ENCODE results near the gene LTF.

The LTF gene

DNA sequence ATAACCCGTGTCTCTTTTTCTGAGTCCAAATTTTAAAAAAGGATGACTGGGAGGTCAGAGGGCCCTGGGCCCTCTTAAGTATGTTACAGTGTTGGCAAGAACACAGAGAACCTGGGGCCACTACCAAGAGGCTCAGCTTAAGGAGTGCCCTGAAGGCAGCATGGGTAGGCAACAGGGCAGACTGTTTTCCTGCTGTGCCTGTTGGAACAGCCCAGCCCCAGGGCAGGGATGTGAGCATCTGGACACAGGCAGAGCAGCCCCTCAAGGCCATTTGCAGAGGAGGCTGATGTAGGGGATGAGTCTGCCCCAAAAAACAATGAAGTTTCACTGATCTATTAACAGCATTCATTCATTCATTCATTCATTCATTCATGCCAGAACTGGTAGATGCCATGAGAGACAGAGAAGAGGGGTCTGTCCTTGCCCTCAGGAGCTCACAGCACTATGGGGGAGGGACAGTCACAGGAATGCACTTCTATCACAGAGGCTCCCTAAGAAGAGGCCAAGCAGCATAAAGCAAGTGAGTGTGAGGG, 2.2 kb upstream of the LTF start:
- Histone ChIP-seq H3K27ac (replicated peaks) (peak overlapping the region; percentile 45), H3K4me3 (replicated peaks; ENCODE audit: insufficient read depth, low read length) (no peak overlapping the region), H3K27me3 (ENCODE audit: insufficient read depth, poor library complexity, severe bottlenecking) (peaks cover 2% of the 10 kb centered on the region)
- no peak for TF ChIP-seq POLR2AphosphoS5 (IDR thresholded peaks at IDR 0.05; ENCODE audit: low read depth)
- no peak for TF ChIP-seq SPI1 (IDR thresholded peaks at IDR 0.05; ENCODE audit: borderline replicate concordance, low read depth)
- DNase-seq (ENCODE audit: low read depth in 1 of 2, low spot score in 1 of 2) = no peak

DNA sequence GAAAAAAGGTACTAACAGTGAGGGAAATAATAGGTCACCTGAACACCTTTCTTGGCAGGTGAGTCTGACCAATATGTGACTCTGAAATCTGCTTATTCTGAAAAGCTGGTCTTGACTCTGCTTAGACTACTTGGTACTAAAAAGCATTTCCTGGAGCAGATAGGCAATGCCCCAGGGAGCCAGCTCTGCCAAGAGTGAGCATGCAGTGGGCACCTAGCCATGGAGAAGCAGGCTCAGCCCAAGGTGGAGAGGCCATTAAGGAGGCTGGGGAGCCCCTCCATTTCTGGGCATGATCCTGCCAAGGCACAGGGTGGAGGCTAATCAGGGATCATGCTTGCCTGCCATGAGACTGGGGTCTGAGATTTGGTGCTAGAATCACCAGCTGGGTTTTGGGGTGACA, 1.6 kb upstream of the LTF start:
- no peak for DNase-seq (ENCODE audit: low read depth in 1 of 2, low spot score in 1 of 2)
- Histone ChIP-seq H3K27me3 (ENCODE audit: insufficient read depth, poor library complexity, severe bottlenecking) (peaks cover 2% of the 10 kb centered on the region), H3K4me3 (replicated peaks; ENCODE audit: insufficient read depth, low read length) (no peak overlapping the region), H3K27ac (replicated peaks) (no peak overlapping the region)
- TF ChIP-seq, protein P1, sequence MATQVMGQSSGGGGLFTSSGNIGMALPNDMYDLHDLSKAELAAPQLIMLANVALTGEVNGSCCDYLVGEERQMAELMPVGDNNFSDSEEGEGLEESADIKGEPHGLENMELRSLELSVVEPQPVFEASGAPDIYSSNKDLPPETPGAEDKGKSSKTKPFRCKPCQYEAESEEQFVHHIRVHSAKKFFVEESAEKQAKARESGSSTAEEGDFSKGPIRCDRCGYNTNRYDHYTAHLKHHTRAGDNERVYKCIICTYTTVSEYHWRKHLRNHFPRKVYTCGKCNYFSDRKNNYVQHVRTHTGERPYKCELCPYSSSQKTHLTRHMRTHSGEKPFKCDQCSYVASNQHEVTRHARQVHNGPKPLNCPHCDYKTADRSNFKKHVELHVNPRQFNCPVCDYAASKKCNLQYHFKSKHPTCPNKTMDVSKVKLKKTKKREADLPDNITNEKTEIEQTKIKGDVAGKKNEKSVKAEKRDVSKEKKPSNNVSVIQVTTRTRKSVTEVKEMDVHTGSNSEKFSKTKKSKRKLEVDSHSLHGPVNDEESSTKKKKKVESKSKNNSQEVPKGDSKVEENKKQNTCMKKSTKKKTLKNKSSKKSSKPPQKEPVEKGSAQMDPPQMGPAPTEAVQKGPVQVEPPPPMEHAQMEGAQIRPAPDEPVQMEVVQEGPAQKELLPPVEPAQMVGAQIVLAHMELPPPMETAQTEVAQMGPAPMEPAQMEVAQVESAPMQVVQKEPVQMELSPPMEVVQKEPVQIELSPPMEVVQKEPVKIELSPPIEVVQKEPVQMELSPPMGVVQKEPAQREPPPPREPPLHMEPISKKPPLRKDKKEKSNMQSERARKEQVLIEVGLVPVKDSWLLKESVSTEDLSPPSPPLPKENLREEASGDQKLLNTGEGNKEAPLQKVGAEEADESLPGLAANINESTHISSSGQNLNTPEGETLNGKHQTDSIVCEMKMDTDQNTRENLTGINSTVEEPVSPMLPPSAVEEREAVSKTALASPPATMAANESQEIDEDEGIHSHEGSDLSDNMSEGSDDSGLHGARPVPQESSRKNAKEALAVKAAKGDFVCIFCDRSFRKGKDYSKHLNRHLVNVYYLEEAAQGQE (IDR thresholded peaks at IDR 0.05; ENCODE audit: insufficient replicate concordance, low read depth) = no peak
- TF ChIP-seq, protein P2, sequence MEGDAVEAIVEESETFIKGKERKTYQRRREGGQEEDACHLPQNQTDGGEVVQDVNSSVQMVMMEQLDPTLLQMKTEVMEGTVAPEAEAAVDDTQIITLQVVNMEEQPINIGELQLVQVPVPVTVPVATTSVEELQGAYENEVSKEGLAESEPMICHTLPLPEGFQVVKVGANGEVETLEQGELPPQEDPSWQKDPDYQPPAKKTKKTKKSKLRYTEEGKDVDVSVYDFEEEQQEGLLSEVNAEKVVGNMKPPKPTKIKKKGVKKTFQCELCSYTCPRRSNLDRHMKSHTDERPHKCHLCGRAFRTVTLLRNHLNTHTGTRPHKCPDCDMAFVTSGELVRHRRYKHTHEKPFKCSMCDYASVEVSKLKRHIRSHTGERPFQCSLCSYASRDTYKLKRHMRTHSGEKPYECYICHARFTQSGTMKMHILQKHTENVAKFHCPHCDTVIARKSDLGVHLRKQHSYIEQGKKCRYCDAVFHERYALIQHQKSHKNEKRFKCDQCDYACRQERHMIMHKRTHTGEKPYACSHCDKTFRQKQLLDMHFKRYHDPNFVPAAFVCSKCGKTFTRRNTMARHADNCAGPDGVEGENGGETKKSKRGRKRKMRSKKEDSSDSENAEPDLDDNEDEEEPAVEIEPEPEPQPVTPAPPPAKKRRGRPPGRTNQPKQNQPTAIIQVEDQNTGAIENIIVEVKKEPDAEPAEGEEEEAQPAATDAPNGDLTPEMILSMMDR (IDR thresholded peaks at IDR 0.05; ENCODE audit: insufficient read depth, low read length) = no peak
- no peak for TF ChIP-seq GABPA (IDR thresholded peaks at IDR 0.05; ENCODE audit: low read depth)
- TF ChIP-seq POLR2AphosphoS5 (IDR thresholded peaks at IDR 0.05; ENCODE audit: low read depth) = no peak
- TF ChIP-seq SPI1 (IDR thresholded peaks at IDR 0.05; ENCODE audit: borderline replicate concordance, low read depth) = no peak

DNA sequence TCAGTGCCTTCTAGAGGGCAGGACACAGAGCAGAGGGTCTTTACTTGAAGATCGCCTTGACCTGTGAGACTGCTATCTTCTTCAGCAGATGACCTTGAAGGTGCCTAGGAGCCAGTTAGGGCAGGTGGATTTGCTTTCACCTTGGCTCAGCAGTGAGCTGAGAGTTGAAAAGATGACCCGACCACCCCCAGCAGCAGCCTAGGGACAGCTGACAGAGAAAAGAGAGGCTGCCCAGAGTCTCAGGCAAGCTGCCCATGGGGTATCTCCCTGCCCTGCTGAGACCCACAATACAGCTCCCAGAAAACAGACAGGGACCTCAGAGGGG, 453 bp upstream of the LTF start:
- TF ChIP-seq, protein P1 (IDR thresholded peaks at IDR 0.05; ENCODE audit: insufficient replicate concordance, low read depth) = no peak
- TF ChIP-seq SPI1 (IDR thresholded peaks at IDR 0.05; ENCODE audit: borderline replicate concordance, low read depth) = no peak
- TF ChIP-seq GABPA (IDR thresholded peaks at IDR 0.05; ENCODE audit: low read depth) = no peak
- TF ChIP-seq POLR2AphosphoS5 (IDR thresholded peaks at IDR 0.05; ENCODE audit: low read depth) = no peak
- TF ChIP-seq, protein P2 (IDR thresholded peaks at IDR 0.05; ENCODE audit: insufficient read depth, low read length) = no peak
- Histone ChIP-seq H3K4me3 (replicated peaks; ENCODE audit: insufficient read depth, low read length) (no peak overlapping the region), H3K27me3 (ENCODE audit: insufficient read depth, poor library complexity, severe bottlenecking) (peaks cover 2% of the 10 kb centered on the region), H3K27ac (replicated peaks) (no peak overlapping the region)
- no peak for DNase-seq (ENCODE audit: low read depth in 1 of 2, low spot score in 1 of 2)

DNA sequence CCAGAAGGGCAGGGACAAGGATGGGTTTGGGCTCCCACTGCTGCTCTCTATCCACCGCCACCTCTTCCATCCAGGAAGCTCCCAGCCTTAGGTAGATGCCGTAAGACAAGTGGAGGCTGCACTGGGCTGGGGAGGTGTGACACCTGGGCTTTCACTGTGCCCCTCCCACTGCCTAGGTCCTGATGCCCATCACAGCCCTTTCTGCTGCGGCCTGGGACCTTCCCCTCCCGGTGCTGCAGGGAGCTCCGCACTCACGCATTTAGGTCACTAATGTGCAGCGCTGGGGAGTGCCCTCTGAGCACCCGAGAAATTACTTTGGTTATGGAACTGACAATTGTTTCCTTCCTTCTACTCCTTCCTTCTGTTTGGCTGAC, 850 bp downstream of the LTF start:
- H3K27ac ChIP-seq (replicated peaks) = no peak overlapping the region
- no peak overlapping the region for H3K4me3 ChIP-seq (replicated peaks; ENCODE audit: insufficient read depth, low read length)
- H3K27me3 ChIP-seq (ENCODE audit: insufficient read depth, poor library complexity, severe bottlenecking) = peaks cover 2% of the 10 kb centered on the region
- DNase-seq (ENCODE audit: low read depth in 1 of 2, low spot score in 1 of 2) = no peak
- TF ChIP-seq, protein P1 (IDR thresholded peaks at IDR 0.05; ENCODE audit: insufficient replicate concordance, low read depth) = no peak
- TF ChIP-seq SPI1 (IDR thresholded peaks at IDR 0.05; ENCODE audit: borderline replicate concordance, low read depth) (no peak), GABPA (IDR thresholded peaks at IDR 0.05; ENCODE audit: low read depth) (no peak), POLR2AphosphoS5 (IDR thresholded peaks at IDR 0.05; ENCODE audit: low read depth) (no peak)
- TF ChIP-seq, protein P2 (IDR thresholded peaks at IDR 0.05; ENCODE audit: insufficient read depth, low read length) = no peak

Data from HL-60 (cell line).